Common myeloid progenitor, CD34-positive (primary cell): ENCODE measurements around the gene ZNF30.

Experiments
- CTCF ChIA-PET: fragments of 350-600 bp; sonication (Branson Sonifier 250); formaldehyde crosslinking; loops from one replicate; lab custom pipeline; 2021; ENCODE audit warnings: antibody characterized with exemption; lab: Charles Lee
- POLR2A ChIA-PET: fragments of 350-600 bp; sonication (Branson Sonifier 250); formaldehyde crosslinking; loops from one replicate; lab custom pipeline; 2021; ENCODE audit warnings: antibody characterized with exemption; lab: Charles Lee
- DNase-seq, 3 donors: peaks; one replicate each; pipeline versions ENCODE4 v3.0.0 to v3.0.0-alpha.2; 2013
- H3K27ac ChIP-seq, 2 experiments: 1 replicate in 1 of 2; 2 replicates in 1 of 2; pipeline ENCODE4 v1.7.0; 2013; ENCODE audit warnings: inconsistent platforms in 2 of 2, low read length in 2 of 2, mild to moderate bottlenecking in 2 of 2, low read depth in 1 of 2, moderate library complexity in 1 of 2; ENCODE audit not compliant: severe bottlenecking in 2 of 2, insufficient read depth in 1 of 2, poor library complexity in 1 of 2
- H3K27me3 ChIP-seq, 5 experiments: replicated peaks in 2 of 5; 1 replicate in 3 of 5; 2 replicates in 2 of 5; pipeline versions ENCODE4 v1.6.1 to v1.7.0; 2013; ENCODE audit warnings: low read length in 4 of 5, mild to moderate bottlenecking in 2 of 5, moderate library complexity in 2 of 5, inconsistent platforms in 1 of 5; ENCODE audit not compliant: insufficient read depth in 5 of 5, control insufficient read depth in 4 of 5
- H3K36me3 ChIP-seq, 4 experiments: 1 replicate in 2 of 4; 2 replicates in 2 of 4; pipeline versions ENCODE4 v1.6.1 to v1.7.0; 2013; ENCODE audit warnings: low read length in 3 of 4, control low read depth in 1 of 4, mild to moderate bottlenecking in 1 of 4; ENCODE audit not compliant: control insufficient read depth in 4 of 4, insufficient read depth in 4 of 4
- H3K4me1 ChIP-seq, 4 experiments: 1 replicate in 3 of 4; 2 replicates in 1 of 4; pipeline versions ENCODE4 v1.6.1 to v1.7.1; 2013; ENCODE audit warnings: low read length in 3 of 4, mild to moderate bottlenecking in 3 of 4, control low read depth in 1 of 4, inconsistent platforms in 1 of 4, moderate library complexity in 1 of 4; ENCODE audit not compliant: control insufficient read depth in 4 of 4, insufficient read depth in 4 of 4; ENCODE audit errors: control extremely low read depth in 1 of 4
- H3K4me3 ChIP-seq, 7 experiments: 1 replicate in 4 of 7; 2 replicates in 3 of 7; pipeline versions ENCODE4 v1.5.1 to v1.7.0; 2013; ENCODE audit warnings: mild to moderate bottlenecking in 7 of 7, low read length in 6 of 7, moderate library complexity in 6 of 7, inconsistent platforms in 2 of 7, low read depth in 2 of 7, control low read depth in 1 of 7; ENCODE audit not compliant: insufficient read depth in 4 of 7, control insufficient read depth in 1 of 7; ENCODE audit errors: extremely low read depth in 1 of 7
- H3K9me3 ChIP-seq, 5 experiments: 1 replicate in 4 of 5; 2 replicates in 1 of 5; pipeline versions ENCODE4 v1.6.1 to v1.7.1; 2013; ENCODE audit warnings: low read length in 4 of 5, mild to moderate bottlenecking in 2 of 5, inconsistent platforms in 1 of 5, low read depth in 1 of 5, moderate library complexity in 1 of 5; ENCODE audit not compliant: control insufficient read depth in 4 of 5, insufficient read depth in 2 of 5; ENCODE audit errors: control extremely low read depth in 1 of 5
- WGBS: methylation state at CpG from one replicate; pipeline ENCODE4 v1.1.5; 2013; ENCODE audit not compliant: insufficient coverage; 5-methylcytosine and 5-hydroxymethylcytosine counted together

The ZNF30 gene

GRCh38 chr19:34957830-34958751, 31.4 kb downstream of the ZNF30 start:
- WGBS, result 98% methylated on average over 14 of the region's 22 CpGs
- Histone ChIP-seq H3K27me3 (no peaks in the 10 kb centered on the region), H3K27ac (no peak overlapping the region), H3K4me3 (peak overlapping the region in 2 of 7 experiments; percentile 37 to 62), H3K36me3 (peaks cover 41 to 82% (median 57%) of the 10 kb centered on the region in 4 experiments), H3K9me3 (peaks cover 17 to 86% (median 64%) of the 10 kb centered on the region in 5 experiments), H3K4me1 (peaks cover 4 to 16% (median 13%) of the 10 kb centered on the region in 4 experiments)
- DNase-seq, result peak in 1 of 3 donors; percentile 30
- POLR2A ChIA-PET, result no interaction called here
- CTCF ChIA-PET, result no interaction called here

GRCh38 chr19:34959021-34959420, 32.3 kb downstream of the ZNF30 start:
- POLR2A ChIA-PET, result no interaction called here
- H3K36me3 ChIP-seq, result peaks cover 36 to 73% (median 57%) of the 10 kb centered on the region in 4 experiments
- peaks cover 4 to 19% (median 17%) of the 10 kb centered on the region in 4 experiments for H3K4me1 ChIP-seq
- H3K4me3 ChIP-seq, result peak overlapping the region in 2 of 7 experiments; percentile 37 to 62
- peaks cover 17 to 77% (median 64%) of the 10 kb centered on the region in 5 experiments for H3K9me3 ChIP-seq
- H3K27ac ChIP-seq, result no peak overlapping the region
- 67% methylated on average over 3 of the region's 7 CpGs for WGBS
- CTCF ChIA-PET, result no interaction called here
- H3K27me3 ChIP-seq, result no peaks in the 10 kb centered on the region
- no peak for DNase-seq

- Histone ChIP-seq H3K27ac (no peak overlapping the region), H3K4me3 (peak overlapping the region in 2 of 7 experiments; percentile 62 to 83), H3K36me3 (peaks cover 33 to 65% (median 57%) of the 10 kb centered on the region in 4 experiments), H3K9me3 (peaks cover 14 to 69% (median 64%) of the 10 kb centered on the region in 5 experiments), H3K27me3 (no peaks in the 10 kb centered on the region), H3K4me1 (peaks cover 4 to 22% (median 18%) of the 10 kb centered on the region in 4 experiments)
- POLR2A ChIA-PET, result no interaction called here
- CTCF ChIA-PET, result interaction anchor here (1.0 to 1.2 kb wide), 2 partner anchors 11 to 29 kb away, joined by 3 to 4 read pairs; no protein-coding TSS in a partner anchor
- 98% methylated on average over 8 of the region's 8 CpGs for WGBS
- DNase-seq, result no peak
Measured at GRCh38 chr19:34960103-34960805, 33.6 kb downstream of the ZNF30 start.

DNA sequence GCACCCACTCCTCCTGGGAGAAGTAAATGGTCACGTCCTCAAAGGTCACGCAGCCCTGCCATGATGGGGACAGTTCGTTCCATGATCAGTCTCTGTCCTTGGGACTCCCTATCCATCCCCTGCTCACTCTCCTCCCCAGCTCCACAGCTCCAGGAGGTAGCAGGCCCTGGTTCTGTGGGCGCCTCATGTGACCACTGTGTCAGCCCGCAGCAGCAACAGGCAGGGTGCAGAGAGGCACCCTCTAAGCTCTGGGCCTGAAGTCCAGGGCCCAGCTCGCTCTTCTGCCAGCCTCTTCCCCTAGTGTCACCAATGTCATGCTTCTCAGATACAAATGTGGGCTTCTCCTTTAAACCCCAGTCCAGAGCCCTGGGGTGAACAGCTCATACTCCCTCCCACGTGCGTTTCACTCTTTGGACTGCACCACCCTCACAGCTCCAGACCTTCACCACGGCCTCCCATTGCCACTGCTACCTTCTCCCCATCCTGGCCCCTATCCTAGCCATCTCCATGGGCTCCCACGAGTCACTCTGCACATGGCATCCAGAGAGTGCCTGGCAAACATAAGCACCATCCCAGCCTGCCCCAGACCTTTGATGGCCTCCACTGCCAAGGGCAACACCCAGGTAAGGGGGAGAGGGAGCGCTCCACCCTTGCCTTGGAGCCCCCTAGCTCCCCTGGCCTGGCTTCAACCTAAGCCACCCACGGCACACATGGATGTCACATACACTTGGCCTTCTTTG, 34.4 kb downstream of the ZNF30 start:
- peak overlapping the region in 3 of 7 experiments; percentile 83 to 94 (median 89) for H3K4me3 ChIP-seq
- ChIA-PET POLR2A (no interaction called here), CTCF (interaction anchor here (0.8 to 1.2 kb wide), 4 partner anchors 11 to 52 kb away, joined by 3 to 4 read pairs (median 3); no protein-coding TSS in a partner anchor)
- 94% methylated on average over 9 of the region's 12 CpGs for WGBS
- no peak for DNase-seq
- H3K27ac ChIP-seq, result peak overlapping the region in 1 of 2 experiments; percentile 86
- peaks cover 4 to 22% (median 18%) of the 10 kb centered on the region in 4 experiments for H3K4me1 ChIP-seq
- H3K27me3 ChIP-seq, result no peaks in the 10 kb centered on the region
- H3K9me3 ChIP-seq, result peaks cover 12 to 62% (median 58%) of the 10 kb centered on the region in 5 experiments
- peaks cover 33 to 58% (median 53%) of the 10 kb centered on the region in 4 experiments for H3K36me3 ChIP-seq

DNA sequence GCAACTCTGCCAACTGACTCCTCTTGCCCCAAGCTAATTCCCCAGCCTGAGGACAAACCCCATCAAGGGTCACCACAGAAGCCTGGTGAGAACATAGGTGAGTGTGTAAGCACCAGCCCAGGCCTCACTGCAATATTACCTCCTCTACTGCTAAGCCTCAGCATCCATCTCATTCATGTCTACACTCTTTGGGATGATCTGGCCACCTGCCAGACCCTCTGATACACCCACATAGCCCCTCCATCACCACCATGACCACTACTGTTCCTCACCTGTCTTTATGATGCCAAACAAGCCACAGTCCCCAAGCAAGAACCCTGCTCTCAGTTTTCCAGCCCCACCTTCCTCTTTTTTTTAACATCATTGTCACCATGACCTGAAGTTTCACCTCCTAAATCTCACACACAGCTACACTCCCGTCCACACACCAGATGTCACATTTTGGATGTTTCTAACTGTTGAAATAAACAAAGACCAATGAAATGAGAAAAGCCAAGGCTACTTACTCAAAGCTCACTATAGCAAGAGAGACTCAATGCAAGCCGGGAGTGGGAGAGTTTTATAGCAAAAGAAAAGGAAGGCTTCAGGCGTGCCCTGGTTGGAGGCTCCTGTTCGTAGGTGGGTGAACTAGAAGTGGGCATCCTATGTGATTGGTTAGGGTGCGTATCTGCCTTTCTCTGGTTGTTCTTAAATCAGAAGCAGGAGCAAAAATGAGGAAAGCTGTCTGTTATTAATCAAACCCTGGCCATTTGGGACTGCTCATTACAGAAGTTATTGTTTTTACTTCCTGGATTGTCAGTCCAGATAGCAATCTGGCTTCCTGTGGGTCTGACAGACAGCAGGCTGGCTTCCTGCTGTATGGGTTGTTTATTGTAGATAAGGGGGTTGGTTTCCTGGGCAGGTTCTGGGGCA, 35.3 kb downstream of the ZNF30 start:
- DNase-seq, result peak; percentile 94 to 98 (median 96)
- Histone ChIP-seq H3K4me1 (peaks cover 4 to 22% (median 18%) of the 10 kb centered on the region in 4 experiments), H3K27me3 (no peaks in the 10 kb centered on the region), H3K27ac (peak overlapping the region; percentile 76 to 86), H3K9me3 (peaks cover 10 to 55% (median 52%) of the 10 kb centered on the region in 5 experiments), H3K36me3 (peaks cover 27 to 49% (median 46%) of the 10 kb centered on the region in 4 experiments), H3K4me3 (peak overlapping the region in 6 of 7 experiments; percentile 83 to 94 (median 92))
- POLR2A ChIA-PET, result interaction anchor here (0.5 to 3.5 kb wide), 4 partner anchors 11 to 1263 kb away, joined by 3 to 13 read pairs (median 4); partner anchors contain the start of gene GRAMD1A
- 20% methylated on average over 3 of the region's 5 CpGs for WGBS
- CTCF ChIA-PET, result interaction anchor here (0.8 to 24.8 kb wide), 6 partner anchors 10 to 51 kb away, joined by 3 to 249 read pairs (median 4); no protein-coding TSS in a partner anchor
